ENCODE data around the gene MAGEB17.
A peak's percentile ranks its signal among the peaks of the same experiment; 100 is the strongest.
"Not testable (repeated sequence)": the region's sequence is repeated elsewhere in the genome, so short reads cannot be mapped to it uniquely, and the experiment has no call there.

MAGEB17 gene

GRCh38 chrX:16167181-16167580 lies at the start of gene MAGEB17:
Gene MAGEB17, plus strand, starts transcription at chrX:16167481. Its CDS starts 2,902 bp downstream, at chrX:16170383.
- no peak for DNase-seq

GRCh38 chrX:16119353-16120220 lies 47.7 kb upstream of the MAGEB17 start:
- DNase-seq, result no peak

- no peak for DNase-seq
Measured at GRCh38 chrX:16120431-16120830, 46.9 kb upstream of the MAGEB17 start.

- peak; percentile 32 for DNase-seq
Measured at GRCh38 chrX:16123222-16123786, 44.0 kb upstream of the MAGEB17 start, which contains the start of gene GRPR. Gene GRPR, plus strand, starts transcription at chrX:16123565. Its CDS starts 389 bp downstream, at chrX:16123954.

GRCh38 chrX:16124201-16124600 lies 43.1 kb upstream of the MAGEB17 start:
- no peak for DNase-seq

GRCh38 chrX:16125520-16126149 lies 41.6 kb upstream of the MAGEB17 start:
- DNase-seq, result no peak

- no peak for DNase-seq
Measured at GRCh38 chrX:16130707-16131106, 36.6 kb upstream of the MAGEB17 start.

GRCh38 chrX:16134936-16135335 lies 32.3 kb upstream of the MAGEB17 start:
- DNase-seq, result no peak

- DNase-seq, result no peak
Measured at GRCh38 chrX:16136080-16136479, 31.2 kb upstream of the MAGEB17 start.

GRCh38 chrX:16137416-16138107 lies 29.7 kb upstream of the MAGEB17 start:
- no peak for DNase-seq

GRCh38 chrX:16138108-16138427 lies 29.2 kb upstream of the MAGEB17 start:
- no peak for DNase-seq

GRCh38 chrX:16140448-16140847 lies 26.8 kb upstream of the MAGEB17 start:
- DNase-seq, result no peak

- no peak for DNase-seq
Measured at GRCh38 chrX:16140983-16141382, 26.3 kb upstream of the MAGEB17 start.

- no peak for DNase-seq
Measured at GRCh38 chrX:16141422-16142245, 25.6 kb upstream of the MAGEB17 start.

GRCh38 chrX:16142246-16142558 lies 25.1 kb upstream of the MAGEB17 start:
- DNase-seq, result no peak

- no peak for DNase-seq
Measured at GRCh38 chrX:16143968-16144367, 23.3 kb upstream of the MAGEB17 start.

GRCh38 chrX:16144420-16144819 lies 22.9 kb upstream of the MAGEB17 start:
- no peak for DNase-seq

- DNase-seq, result not testable (repeated sequence)
Measured at GRCh38 chrX:16145093-16145492, 22.2 kb upstream of the MAGEB17 start.

- DNase-seq, result no peak
Measured at GRCh38 chrX:16145656-16146055, 21.6 kb upstream of the MAGEB17 start.

- DNase-seq, result no peak
Measured at GRCh38 chrX:16148896-16149295, 18.4 kb upstream of the MAGEB17 start.

- DNase-seq, result no peak
Measured at GRCh38 chrX:16155581-16156096, 11.6 kb upstream of the MAGEB17 start.

- no peak for DNase-seq
Measured at GRCh38 chrX:16156692-16157331, 10.5 kb upstream of the MAGEB17 start.
